Measurements from ENCODE around the gene DDAH1.

The DDAH1 gene

GRCh38 chr1:85330214-85330631 is 134.7 kb downstream of the DDAH1 start:
- TF ChIP-seq CTCF (IDR thresholded peaks at IDR 0.05; ENCODE audit: insufficient read depth, low read length, poor library complexity, severe bottlenecking) (no peak), EZH2phosphoT487 (conservative IDR thresholded peaks at IDR 0.05; ENCODE audit: low read length) (no peak)
- Histone ChIP-seq H3K79me2 (ENCODE audit: insufficient read depth, low read length) (no peaks in the 10 kb centered on the region), H3F3A (ENCODE audit: insufficient read depth) (no peaks in the 10 kb centered on the region), H4K20me1 (ENCODE audit: low read depth, low read length) (no peaks in the 10 kb centered on the region), H3K36me3 (ENCODE audit: low read length) (no peaks in the 10 kb centered on the region), H2AFZ (ENCODE audit: low read depth, low read length, severe bottlenecking) (no peak overlapping the region), H3K9me2 (replicated peaks; ENCODE audit: insufficient read depth, low read length) (no peaks in the 10 kb centered on the region), H3K27me3 (ENCODE audit: low read length) (no peaks in the 10 kb centered on the region), H3K9ac (ENCODE audit: low read length) (no peak overlapping the region), H3K9me3 (ENCODE audit: insufficient read depth, low read length) (no peaks in the 10 kb centered on the region), H3K27ac (ENCODE audit: low read depth, low read length) (no peak overlapping the region), H3K4me3 (ENCODE audit: insufficient read depth, low read length, poor library complexity, severe bottlenecking) (no peak overlapping the region), H3K4me2 (ENCODE audit: low read depth, low read length, poor library complexity, severe bottlenecking) (no peak overlapping the region)

GRCh38 chr1:85328713-85329397 is 136.1 kb downstream of the DDAH1 start:
- no peaks in the 10 kb centered on the region for H3F3A ChIP-seq (ENCODE audit: insufficient read depth)
- no peaks in the 10 kb centered on the region for H3K79me2 ChIP-seq (ENCODE audit: insufficient read depth, low read length)
- H3K4me2 ChIP-seq (ENCODE audit: low read depth, low read length, poor library complexity, severe bottlenecking): no peak overlapping the region
- no peaks in the 10 kb centered on the region for H3K9me3 ChIP-seq (ENCODE audit: insufficient read depth, low read length)
- H4K20me1 ChIP-seq (ENCODE audit: low read depth, low read length): no peaks in the 10 kb centered on the region
- H3K4me3 ChIP-seq (ENCODE audit: insufficient read depth, low read length, poor library complexity, severe bottlenecking): no peak overlapping the region
- H3K9me2 ChIP-seq (replicated peaks; ENCODE audit: insufficient read depth, low read length): no peaks in the 10 kb centered on the region
- no peaks in the 10 kb centered on the region for H3K36me3 ChIP-seq (ENCODE audit: low read length)
- no peak for TF ChIP-seq CTCF (IDR thresholded peaks at IDR 0.05; ENCODE audit: insufficient read depth, low read length, poor library complexity, severe bottlenecking)
- no peak for TF ChIP-seq EZH2phosphoT487 (conservative IDR thresholded peaks at IDR 0.05; ENCODE audit: low read length)
- H2AFZ ChIP-seq (ENCODE audit: low read depth, low read length, severe bottlenecking): no peak overlapping the region
- no peak overlapping the region for H3K27ac ChIP-seq (ENCODE audit: low read depth, low read length)
- no peak overlapping the region for H3K9ac ChIP-seq (ENCODE audit: low read length)
- H3K27me3 ChIP-seq (ENCODE audit: low read length): no peaks in the 10 kb centered on the region

GRCh38 chr1:85327759-85328158 is 137.2 kb downstream of the DDAH1 start:
- H3F3A ChIP-seq (ENCODE audit: insufficient read depth): no peaks in the 10 kb centered on the region
- no peak overlapping the region for H3K4me3 ChIP-seq (ENCODE audit: insufficient read depth, low read length, poor library complexity, severe bottlenecking)
- no peaks in the 10 kb centered on the region for H3K9me3 ChIP-seq (ENCODE audit: insufficient read depth, low read length)
- no peak overlapping the region for H3K9ac ChIP-seq (ENCODE audit: low read length)
- TF ChIP-seq CTCF (IDR thresholded peaks at IDR 0.05; ENCODE audit: insufficient read depth, low read length, poor library complexity, severe bottlenecking) (no peak), EZH2phosphoT487 (conservative IDR thresholded peaks at IDR 0.05; ENCODE audit: low read length) (no peak)
- no peaks in the 10 kb centered on the region for H4K20me1 ChIP-seq (ENCODE audit: low read depth, low read length)
- no peak overlapping the region for H2AFZ ChIP-seq (ENCODE audit: low read depth, low read length, severe bottlenecking)
- H3K36me3 ChIP-seq (ENCODE audit: low read length): no peaks in the 10 kb centered on the region
- H3K4me2 ChIP-seq (ENCODE audit: low read depth, low read length, poor library complexity, severe bottlenecking): no peak overlapping the region
- no peaks in the 10 kb centered on the region for H3K27me3 ChIP-seq (ENCODE audit: low read length)
- H3K9me2 ChIP-seq (replicated peaks; ENCODE audit: insufficient read depth, low read length): no peaks in the 10 kb centered on the region
- H3K27ac ChIP-seq (ENCODE audit: low read depth, low read length): no peak overlapping the region
- H3K79me2 ChIP-seq (ENCODE audit: insufficient read depth, low read length): no peaks in the 10 kb centered on the region

All from SU-DHL-6 (cell line).